ENCODE results near the gene FOXA2.
A peak's percentile ranks its signal among the peaks of the same experiment; 100 is the strongest.

The FOXA2 gene

DNA sequence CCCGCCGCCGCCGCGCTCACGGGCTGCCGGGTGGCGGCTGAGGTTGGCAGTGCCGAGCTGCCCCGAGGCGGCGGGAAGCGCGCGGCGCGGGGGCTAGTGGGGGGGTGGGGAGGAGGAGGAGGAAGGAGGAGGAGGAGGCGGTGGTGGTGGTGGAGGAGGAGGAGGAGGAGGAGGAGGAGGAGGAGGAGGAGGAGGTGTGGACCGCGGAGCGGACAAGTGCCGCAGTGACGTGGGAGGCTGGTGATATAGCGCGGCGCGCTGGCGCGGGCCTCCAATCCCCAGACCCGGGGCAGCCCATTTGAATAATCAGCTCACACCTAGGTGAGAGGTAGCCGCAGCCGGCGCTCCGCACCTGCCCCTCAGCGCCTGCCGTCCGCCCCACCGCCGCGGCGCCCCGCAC, at the start of gene FOXA2:
Gene FOXA2, minus strand, starts transcription at position 51 of the 400 bp plus-strand sequence. CDS start 294 bp downstream, outside the sequence.
- peak; percentile 82 for DNase-seq (ENCODE audit: low spot score)
- TF ChIP-seq, protein P1, sequence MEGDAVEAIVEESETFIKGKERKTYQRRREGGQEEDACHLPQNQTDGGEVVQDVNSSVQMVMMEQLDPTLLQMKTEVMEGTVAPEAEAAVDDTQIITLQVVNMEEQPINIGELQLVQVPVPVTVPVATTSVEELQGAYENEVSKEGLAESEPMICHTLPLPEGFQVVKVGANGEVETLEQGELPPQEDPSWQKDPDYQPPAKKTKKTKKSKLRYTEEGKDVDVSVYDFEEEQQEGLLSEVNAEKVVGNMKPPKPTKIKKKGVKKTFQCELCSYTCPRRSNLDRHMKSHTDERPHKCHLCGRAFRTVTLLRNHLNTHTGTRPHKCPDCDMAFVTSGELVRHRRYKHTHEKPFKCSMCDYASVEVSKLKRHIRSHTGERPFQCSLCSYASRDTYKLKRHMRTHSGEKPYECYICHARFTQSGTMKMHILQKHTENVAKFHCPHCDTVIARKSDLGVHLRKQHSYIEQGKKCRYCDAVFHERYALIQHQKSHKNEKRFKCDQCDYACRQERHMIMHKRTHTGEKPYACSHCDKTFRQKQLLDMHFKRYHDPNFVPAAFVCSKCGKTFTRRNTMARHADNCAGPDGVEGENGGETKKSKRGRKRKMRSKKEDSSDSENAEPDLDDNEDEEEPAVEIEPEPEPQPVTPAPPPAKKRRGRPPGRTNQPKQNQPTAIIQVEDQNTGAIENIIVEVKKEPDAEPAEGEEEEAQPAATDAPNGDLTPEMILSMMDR (conservative IDR thresholded peaks at IDR 0.05; ENCODE audit: low read depth) = no peak
- ChIA-PET POLR2A (ENCODE audit: low non-redundant PET) (no interaction called here), CTCF (no interaction called here)
- peak within 1 kb of the TSS; percentile 42 for H3K27ac ChIP-seq

DNA sequence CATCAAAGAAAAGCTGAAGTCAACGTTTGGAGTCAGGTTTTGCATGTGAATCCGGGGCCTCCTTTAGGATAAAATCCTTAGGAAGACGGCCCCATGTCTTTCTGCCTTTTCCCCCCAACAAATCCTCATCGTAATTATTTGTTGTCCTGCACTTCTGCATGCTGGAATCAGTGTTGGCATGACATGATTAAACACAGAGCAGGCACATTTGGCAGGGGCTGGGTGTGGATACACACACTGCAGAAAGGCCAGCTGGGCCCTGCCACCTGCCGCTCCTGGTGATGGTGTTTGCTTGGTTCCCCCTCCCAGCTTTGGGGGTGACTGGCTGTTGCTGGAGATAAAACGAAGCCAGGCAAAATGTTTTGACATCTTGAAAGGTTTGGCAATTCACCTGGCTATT, 46.3 kb upstream of the FOXA2 start:
- no peak overlapping the region for H3K27ac ChIP-seq
- CTCF ChIA-PET = no interaction called here
- DNase-seq (ENCODE audit: low spot score) = no peak
- POLR2A ChIA-PET (ENCODE audit: low non-redundant PET) = no interaction called here
- TF ChIP-seq, protein P1 (conservative IDR thresholded peaks at IDR 0.05; ENCODE audit: low read depth) = no peak

DNA sequence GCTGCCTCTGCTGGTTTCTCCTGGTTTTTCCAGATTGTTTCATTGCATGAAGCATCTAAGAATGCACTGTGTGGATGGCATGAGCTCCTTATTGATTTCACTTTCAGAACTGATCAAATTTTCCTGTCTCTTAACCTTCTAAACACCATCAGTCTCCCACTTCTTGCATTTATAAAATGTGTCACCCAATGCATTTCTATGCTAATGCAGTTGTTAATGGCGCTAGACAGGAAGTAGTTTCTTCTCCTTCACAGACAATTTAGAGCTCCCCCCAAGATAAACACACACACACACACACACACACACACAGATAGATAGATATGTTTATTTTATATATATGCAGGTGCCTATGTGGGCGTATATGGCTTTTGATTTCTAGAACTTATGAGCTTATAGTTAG, 45.6 kb upstream of the FOXA2 start:
- TF ChIP-seq, protein P1 (conservative IDR thresholded peaks at IDR 0.05; ENCODE audit: low read depth) = no peak
- no peak for DNase-seq (ENCODE audit: low spot score)
- CTCF ChIA-PET = interaction anchor here (0.6 kb wide), 2 partner anchors 46 to 62 kb away, joined by 3 to 4 read pairs; no protein-coding TSS in a partner anchor
- POLR2A ChIA-PET (ENCODE audit: low non-redundant PET) = no interaction called here
- no peak overlapping the region for H3K27ac ChIP-seq

- TF ChIP-seq, protein P1 (conservative IDR thresholded peaks at IDR 0.05; ENCODE audit: low read depth) = no peak
- ChIA-PET POLR2A (ENCODE audit: low non-redundant PET) (no interaction called here), CTCF (no interaction called here)
- H3K27ac ChIP-seq = no peak overlapping the region
- DNase-seq (ENCODE audit: low spot score) = no peak
Observed at GRCh38 chr20:22629447-22629846, 45.1 kb upstream of the FOXA2 start.

- no peak for DNase-seq (ENCODE audit: low spot score)
- CTCF ChIA-PET = no interaction called here
- TF ChIP-seq, protein P1 (conservative IDR thresholded peaks at IDR 0.05; ENCODE audit: low read depth) = no peak
- H3K27ac ChIP-seq = no peak overlapping the region
- POLR2A ChIA-PET (ENCODE audit: low non-redundant PET) = interaction anchor here (0.5 kb wide), 1 partner anchor 45 kb away, joined by 3 read pairs; no protein-coding TSS in a partner anchor
Observed at GRCh38 chr20:22626496-22626895, 42.1 kb upstream of the FOXA2 start.

DNA sequence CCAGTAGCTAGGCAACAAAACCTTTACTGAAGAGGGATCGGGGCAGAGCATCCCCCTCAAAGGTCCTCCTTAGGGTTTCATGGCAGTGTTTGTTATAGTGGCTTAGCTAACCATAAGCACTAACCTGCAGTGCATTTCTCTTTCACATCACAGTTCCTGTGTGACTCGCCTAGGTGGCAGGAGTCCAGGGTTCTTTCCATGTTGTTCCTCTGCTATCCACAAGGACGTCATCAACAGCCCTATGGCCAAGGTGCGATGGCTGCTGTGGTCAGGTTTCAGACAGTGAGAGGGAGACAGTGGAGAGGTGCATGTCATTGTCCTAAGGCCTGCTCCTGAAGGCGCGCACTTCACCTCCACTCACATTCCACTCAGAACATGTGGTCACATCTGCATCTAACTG, 38.8 kb upstream of the FOXA2 start:
- TF ChIP-seq, protein P1 (conservative IDR thresholded peaks at IDR 0.05; ENCODE audit: low read depth) = no peak
- CTCF ChIA-PET = no interaction called here
- POLR2A ChIA-PET (ENCODE audit: low non-redundant PET) = no interaction called here
- no peak for DNase-seq (ENCODE audit: low spot score)
- H3K27ac ChIP-seq = no peak overlapping the region

DNA sequence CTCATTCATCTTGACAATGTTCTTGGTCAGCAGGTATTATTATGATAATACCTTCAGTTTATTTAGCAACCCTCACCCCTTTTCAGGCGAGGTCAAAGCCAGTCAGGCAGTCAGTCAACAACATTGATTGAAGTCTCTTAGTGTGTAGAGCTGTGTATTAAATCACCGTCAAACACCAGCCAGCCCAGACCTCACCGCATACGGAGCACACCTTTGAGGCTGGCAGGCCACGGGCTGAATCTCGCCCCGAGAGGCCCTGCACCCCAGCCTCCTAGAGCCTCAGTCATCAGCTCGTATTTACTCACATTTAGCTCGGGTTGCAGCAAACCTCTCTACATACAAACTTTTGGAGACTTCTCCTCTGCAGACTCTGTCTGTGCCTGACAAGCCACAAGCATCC, 36.0 kb upstream of the FOXA2 start:
- ChIA-PET POLR2A (ENCODE audit: low non-redundant PET) (no interaction called here), CTCF (interaction anchor here (0.5 to 0.6 kb wide), 2 partner anchors 541 to 1109 kb away, joined by 3 to 4 read pairs; no protein-coding TSS in a partner anchor)
- DNase-seq (ENCODE audit: low spot score) = no peak
- TF ChIP-seq, protein P1 (conservative IDR thresholded peaks at IDR 0.05; ENCODE audit: low read depth) = no peak
- H3K27ac ChIP-seq = no peak overlapping the region

Measured in RWPE1 (cell line).